C4-2B (cell line): Measurements from ENCODE around the gene TAF3.

Source experiments
- ZFX ChIP-seq: fragments of 450-650 bp; IDR thresholded peaks from 2 replicates; pipeline ENCODE4 v1.6.1; 2017
- TF ChIP-seq, protein P1 (sequence below): fragments of 450-650 bp; conservative IDR thresholded peaks from 2 replicates; pipeline ENCODE4 v1.5.1; 2017; ENCODE audit warnings: mild to moderate bottlenecking

- TF ChIP-seq, protein P1, sequence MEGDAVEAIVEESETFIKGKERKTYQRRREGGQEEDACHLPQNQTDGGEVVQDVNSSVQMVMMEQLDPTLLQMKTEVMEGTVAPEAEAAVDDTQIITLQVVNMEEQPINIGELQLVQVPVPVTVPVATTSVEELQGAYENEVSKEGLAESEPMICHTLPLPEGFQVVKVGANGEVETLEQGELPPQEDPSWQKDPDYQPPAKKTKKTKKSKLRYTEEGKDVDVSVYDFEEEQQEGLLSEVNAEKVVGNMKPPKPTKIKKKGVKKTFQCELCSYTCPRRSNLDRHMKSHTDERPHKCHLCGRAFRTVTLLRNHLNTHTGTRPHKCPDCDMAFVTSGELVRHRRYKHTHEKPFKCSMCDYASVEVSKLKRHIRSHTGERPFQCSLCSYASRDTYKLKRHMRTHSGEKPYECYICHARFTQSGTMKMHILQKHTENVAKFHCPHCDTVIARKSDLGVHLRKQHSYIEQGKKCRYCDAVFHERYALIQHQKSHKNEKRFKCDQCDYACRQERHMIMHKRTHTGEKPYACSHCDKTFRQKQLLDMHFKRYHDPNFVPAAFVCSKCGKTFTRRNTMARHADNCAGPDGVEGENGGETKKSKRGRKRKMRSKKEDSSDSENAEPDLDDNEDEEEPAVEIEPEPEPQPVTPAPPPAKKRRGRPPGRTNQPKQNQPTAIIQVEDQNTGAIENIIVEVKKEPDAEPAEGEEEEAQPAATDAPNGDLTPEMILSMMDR = no peak
- no peak for TF ChIP-seq ZFX
These were observed 18.3 kb downstream of the TAF3 start for GRCh38 chr10:7836571-7836970.
